HUES48 (cell line): ENCODE results near the gene KLHL29.
"Not testable (repeated sequence)": the region's sequence is repeated elsewhere in the genome, so short reads cannot be mapped to it uniquely, and the experiment has no call there.

Experiments used
- H3K27ac ChIP-seq: one replicate; pipeline ENCODE4 v1.7.0; 2013; ENCODE audit warnings: low read depth, low read length, inconsistent platforms
- H3K27me3 ChIP-seq: 2 replicates; pipeline ENCODE4 v1.6.1; 2013; ENCODE audit warnings: mild to moderate bottlenecking, low read length; ENCODE audit not compliant: control insufficient read depth, insufficient read depth
- H3K36me3 ChIP-seq: 2 replicates; pipeline ENCODE4 v1.6.1; 2013; ENCODE audit warnings: low read length; ENCODE audit not compliant: control insufficient read depth, insufficient read depth
- H3K4me1 ChIP-seq: 2 replicates; pipeline ENCODE4 v1.6.1; 2013; ENCODE audit warnings: mild to moderate bottlenecking, low read length; ENCODE audit not compliant: control insufficient read depth, insufficient read depth
- H3K4me3 ChIP-seq: 2 replicates; pipeline ENCODE4 v1.5.1; 2013; ENCODE audit warnings: mild to moderate bottlenecking, low read depth, low read length
- H3K9ac ChIP-seq: 2 replicates; pipeline ENCODE4 v1.6.1; 2013; ENCODE audit warnings: mild to moderate bottlenecking, low read depth, low read length, moderate library complexity
- H3K9me3 ChIP-seq: 2 replicates; pipeline ENCODE4 v1.6.1; 2013; ENCODE audit warnings: low read length; ENCODE audit not compliant: control insufficient read depth, insufficient read depth

Gene KLHL29

GRCh38 chr2:23713351-23713750 lies 328.4 kb downstream of the KLHL29 start:
- H3K36me3 ChIP-seq, result no peaks in the 10 kb centered on the region
- H3K4me3 ChIP-seq, result no peak overlapping the region
- no peaks in the 10 kb centered on the region for H3K9me3 ChIP-seq
- H3K9ac ChIP-seq, result no peak overlapping the region
- H3K27ac ChIP-seq, result no peak overlapping the region
- H3K27me3 ChIP-seq, result no peaks in the 10 kb centered on the region
- H3K4me1 ChIP-seq, result peaks cover 13% of the 10 kb centered on the region

- Histone ChIP-seq H3K9me3 (no peaks in the 10 kb centered on the region), H3K4me3 (no peak overlapping the region), H3K36me3 (no peaks in the 10 kb centered on the region), H3K4me1 (no peaks in the 10 kb centered on the region), H3K27ac (no peak overlapping the region), H3K9ac (no peak overlapping the region), H3K27me3 (no peaks in the 10 kb centered on the region)
These were observed 334.1 kb downstream of the KLHL29 start for GRCh38 chr2:23718931-23719700.

DNA sequence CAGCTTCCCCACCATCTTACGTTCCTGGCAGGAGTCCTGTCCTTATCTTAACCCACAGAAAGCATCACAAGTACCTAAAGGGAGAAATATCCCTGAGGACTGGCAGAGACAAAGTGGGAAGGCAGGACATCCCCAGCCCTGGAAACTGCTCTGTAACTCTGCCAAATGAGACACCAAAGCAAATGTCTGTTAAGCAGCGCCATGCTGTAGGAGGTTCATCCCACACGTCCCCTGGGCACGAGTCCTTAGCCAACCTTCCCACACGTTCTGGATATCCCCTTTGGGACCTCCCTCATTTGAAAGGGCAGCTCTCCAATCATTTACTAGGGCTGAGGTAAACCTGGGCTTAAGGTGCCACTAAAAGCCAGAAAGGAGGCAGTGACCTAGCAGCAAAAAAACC lies 334.7 kb downstream of the KLHL29 start:
- H3K4me3 ChIP-seq, result no peak overlapping the region
- no peaks in the 10 kb centered on the region for H3K9me3 ChIP-seq
- no peaks in the 10 kb centered on the region for H3K4me1 ChIP-seq
- no peak overlapping the region for H3K27ac ChIP-seq
- H3K36me3 ChIP-seq, result no peaks in the 10 kb centered on the region
- no peaks in the 10 kb centered on the region for H3K27me3 ChIP-seq
- H3K9ac ChIP-seq, result no peak overlapping the region

DNA sequence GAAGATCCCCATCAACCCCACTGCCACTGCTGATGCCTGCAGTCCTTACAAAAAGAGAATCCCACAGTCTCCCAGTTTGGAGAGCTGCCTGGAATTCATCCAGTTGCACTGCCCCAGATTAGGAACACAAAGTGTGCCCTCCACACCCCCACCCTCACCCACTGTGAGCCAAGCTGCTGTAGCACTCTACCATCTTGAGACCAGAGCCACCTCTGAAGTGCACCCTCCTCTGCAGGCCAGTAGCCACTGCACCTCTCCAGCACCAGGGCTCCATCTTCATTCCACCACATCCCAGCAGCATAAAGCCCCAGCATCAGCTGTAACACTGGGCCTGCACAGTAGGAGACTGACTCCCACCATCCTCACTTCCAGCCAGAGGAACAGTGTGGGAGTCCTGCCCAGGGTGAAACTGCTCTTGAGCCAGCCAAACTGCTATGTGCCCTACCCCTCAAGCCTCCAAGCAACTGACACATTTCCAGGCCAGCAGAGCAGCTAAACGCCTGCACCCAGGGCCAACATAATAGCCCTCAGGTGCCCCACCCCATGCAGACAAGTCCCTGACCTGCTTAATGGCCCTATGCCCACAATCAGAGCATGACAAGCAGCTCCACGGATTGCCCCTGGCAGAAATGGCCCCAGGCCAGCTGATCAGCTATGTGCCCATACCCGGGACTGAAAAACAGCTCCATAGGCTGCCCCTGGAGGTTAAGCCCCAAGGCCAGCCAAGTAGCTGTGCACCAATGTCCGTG lies 335.9 kb downstream of the KLHL29 start:
- H3K36me3 ChIP-seq, result no peaks in the 10 kb centered on the region
- H3K27ac ChIP-seq, result no peak overlapping the region
- H3K9me3 ChIP-seq, result no peaks in the 10 kb centered on the region
- H3K4me3 ChIP-seq, result no peak overlapping the region
- no peak overlapping the region for H3K9ac ChIP-seq
- no peaks in the 10 kb centered on the region for H3K27me3 ChIP-seq
- H3K4me1 ChIP-seq, result no peaks in the 10 kb centered on the region

DNA sequence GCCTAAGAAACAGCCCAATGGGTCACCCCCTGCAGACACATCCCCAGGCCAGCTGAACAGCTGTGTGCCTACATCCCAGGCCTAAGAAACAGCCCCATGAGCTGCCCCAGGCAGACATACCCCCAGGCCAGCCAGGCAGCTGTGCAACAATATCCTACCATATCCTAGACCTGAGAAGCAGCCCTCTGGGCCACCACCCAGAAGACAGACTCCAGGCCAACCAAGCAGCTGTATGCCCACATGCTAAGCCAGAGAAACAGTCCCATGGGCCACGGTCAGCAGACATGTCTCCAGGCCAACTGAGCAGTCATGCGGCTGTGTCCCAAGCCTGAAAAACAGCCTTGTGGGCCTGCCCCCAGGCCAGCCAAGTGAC lies 336.5 kb downstream of the KLHL29 start:
- no peaks in the 10 kb centered on the region for H3K9me3 ChIP-seq
- no peaks in the 10 kb centered on the region for H3K4me1 ChIP-seq
- H3K27ac ChIP-seq, result no peak overlapping the region
- no peak overlapping the region for H3K9ac ChIP-seq
- no peaks in the 10 kb centered on the region for H3K36me3 ChIP-seq
- H3K27me3 ChIP-seq, result no peaks in the 10 kb centered on the region
- H3K4me3 ChIP-seq, result no peak overlapping the region

DNA sequence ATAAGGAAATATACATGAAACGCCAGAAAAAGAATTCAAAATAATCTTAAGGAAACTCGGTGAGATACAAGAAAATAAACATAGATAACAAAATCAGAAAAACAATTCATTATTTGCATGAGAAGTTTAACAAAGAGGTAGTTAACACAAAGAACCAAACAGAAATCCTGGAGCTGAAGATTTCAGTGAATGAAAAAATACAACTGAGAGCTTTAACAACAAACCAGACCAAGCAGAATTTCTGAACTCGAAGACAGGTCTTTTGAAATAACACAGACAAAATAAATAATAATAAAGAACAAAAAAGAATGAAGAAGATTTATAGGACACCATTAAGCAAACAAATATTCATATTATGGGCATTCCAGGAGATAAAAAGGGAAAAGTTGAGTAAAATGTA lies 337.3 kb downstream of the KLHL29 start:
- Histone ChIP-seq H3K27me3 (no peaks in the 10 kb centered on the region), H3K9ac (no peak overlapping the region), H3K27ac (no peak overlapping the region), H3K4me1 (no peaks in the 10 kb centered on the region), H3K4me3 (no peak overlapping the region), H3K36me3 (no peaks in the 10 kb centered on the region), H3K9me3 (no peaks in the 10 kb centered on the region)

- H3K4me3 ChIP-seq, H3K9ac ChIP-seq, H3K27ac ChIP-seq, H3K4me1 ChIP-seq, H3K9me3 ChIP-seq, H3K27me3 ChIP-seq, H3K36me3 ChIP-seq: not testable (repeated sequence)
These were observed 338.1 kb downstream of the KLHL29 start for GRCh38 chr2:23723029-23723428.

- Histone ChIP-seq H3K4me1 (no peaks in the 10 kb centered on the region), H3K9me3 (peaks cover 4% of the 10 kb centered on the region; the same call in 1 of the 2 replicates), H3K27ac (no peak overlapping the region), H3K27me3 (no peaks in the 10 kb centered on the region), H3K4me3 (no peak overlapping the region), H3K36me3 (no peaks in the 10 kb centered on the region), H3K9ac (no peak overlapping the region)
These were observed 349.4 kb downstream of the KLHL29 start for GRCh38 chr2:23734416-23734815.

DNA sequence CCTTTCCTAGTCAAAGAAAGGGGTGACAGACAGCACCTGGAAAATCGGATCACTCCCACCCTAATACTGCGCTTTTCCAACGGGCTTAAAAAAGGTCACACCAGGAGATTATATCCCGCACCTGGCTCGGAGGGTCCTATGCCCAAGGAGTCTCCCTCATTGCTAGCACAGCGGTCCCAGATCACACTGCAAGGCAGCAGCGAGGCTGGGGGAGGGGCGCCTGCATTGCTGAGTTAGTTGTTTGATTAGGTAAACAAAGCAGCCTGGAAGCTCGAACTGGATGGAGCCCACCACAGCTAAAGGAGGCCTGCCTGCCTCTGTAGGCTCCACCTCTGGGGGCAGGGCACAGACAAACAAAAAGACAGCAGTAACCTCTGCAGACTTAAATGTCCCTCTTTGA lies 351.8 kb downstream of the KLHL29 start:
- not testable (repeated sequence) for H3K36me3 ChIP-seq, H3K27ac ChIP-seq, H3K4me1 ChIP-seq, H3K4me3 ChIP-seq, H3K9me3 ChIP-seq, H3K9ac ChIP-seq, H3K27me3 ChIP-seq

DNA sequence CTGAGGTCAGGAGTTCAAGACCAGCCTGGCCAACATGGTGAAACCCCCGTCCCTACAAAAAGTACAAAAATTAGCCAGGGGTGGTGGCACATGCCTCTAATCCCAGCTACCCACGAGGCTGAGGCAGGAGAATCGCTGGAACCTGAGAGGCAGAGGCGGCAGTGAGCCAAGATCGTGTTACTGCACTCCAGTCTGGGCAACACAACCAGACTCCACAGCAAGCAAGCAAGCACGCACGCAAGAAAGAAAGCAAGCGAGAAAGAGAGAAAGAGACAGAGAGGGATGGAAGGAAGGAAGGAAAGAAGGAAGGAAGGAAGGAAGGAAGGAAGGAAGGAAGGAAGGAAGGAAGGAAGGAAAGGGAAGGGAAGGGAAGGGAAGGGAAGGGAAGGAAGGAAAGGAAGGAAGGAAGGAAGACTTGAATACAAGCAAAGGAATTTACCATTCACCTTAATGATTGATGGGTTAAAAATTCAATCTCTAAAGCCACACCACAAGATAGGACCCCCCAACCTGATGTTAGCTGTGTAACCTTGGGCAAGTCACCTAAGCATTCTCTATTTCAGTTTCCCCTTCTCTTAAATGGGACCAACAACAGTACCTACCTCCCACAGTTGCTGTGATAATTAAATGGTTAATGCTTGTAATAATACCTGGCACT lies 360.2 kb downstream of the KLHL29 start:
- H3K9ac ChIP-seq, result no peak overlapping the region
- no peaks in the 10 kb centered on the region for H3K9me3 ChIP-seq
- H3K27me3 ChIP-seq, result no peaks in the 10 kb centered on the region
- H3K36me3 ChIP-seq, result no peaks in the 10 kb centered on the region
- peaks cover 11% of the 10 kb centered on the region for H3K4me1 ChIP-seq
- no peak overlapping the region for H3K27ac ChIP-seq
- H3K4me3 ChIP-seq, result no peak overlapping the region

DNA sequence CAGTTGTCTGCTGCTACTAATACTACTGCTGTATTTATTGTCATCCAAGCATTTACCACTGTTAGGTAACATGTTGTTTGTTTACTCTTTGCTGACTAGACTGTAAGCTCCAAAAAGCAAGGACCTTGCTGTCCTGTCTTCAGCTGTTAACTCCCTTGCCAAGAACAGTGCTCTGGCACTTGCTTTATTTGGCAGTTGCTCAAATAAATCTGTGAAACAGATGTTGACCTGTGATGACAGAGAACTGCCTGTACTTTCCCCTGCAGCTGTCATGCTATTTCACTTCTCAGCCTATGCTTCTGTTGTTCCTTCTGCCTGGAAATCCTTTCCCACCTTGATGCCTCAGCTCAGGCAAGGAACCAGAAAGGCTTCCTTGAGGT lies 360.7 kb downstream of the KLHL29 start:
- Histone ChIP-seq H3K9me3 (no peaks in the 10 kb centered on the region), H3K4me1 (peaks cover 17% of the 10 kb centered on the region), H3K36me3 (no peaks in the 10 kb centered on the region), H3K27me3 (no peaks in the 10 kb centered on the region), H3K27ac (no peak overlapping the region), H3K9ac (no peak overlapping the region), H3K4me3 (no peak overlapping the region)
